B cell (primary cell): ENCODE results near the gene FAM111A.

Experiments used
- CTCF ChIP-seq: fragments of 200-600 bp; IDR thresholded peaks from one replicate; pipeline ENCODE4 v1.8.0; 2022; ENCODE audit warnings: antibody characterized with exemption, mild to moderate bottlenecking
- EZH2 ChIP-seq: IDR thresholded peaks from 2 replicates; pipeline ENCODE4 v1.6.1; 2012; ENCODE audit warnings: borderline replicate concordance, low read depth, mild to moderate bottlenecking, moderate library complexity, low read length; ENCODE audit not compliant: insufficient read depth, poor library complexity, severe bottlenecking

GRCh38 chr11:59200423-59200746 is 57.7 kb downstream of the FAM111A start:
- TF ChIP-seq CTCF = no peak
- TF ChIP-seq EZH2 = no peak
